MM.1S (cell line): Measurements from ENCODE around the gene ZNF487.
"Not testable (repeated sequence)": the region's sequence is repeated elsewhere in the genome, so short reads cannot be mapped to it uniquely, and the experiment has no call there.

Source experiments
- DNase-seq: peaks from one replicate; pipeline ENCODE4 v3.0.0-alpha.2; 2015
- H2AFZ ChIP-seq: fragments of 300-600 bp; sonication (generic); 2 replicates; pipeline ENCODE4 v1.6.0; 2016; ENCODE audit warnings: antibody characterized with exemption, low read length
- H3F3A ChIP-seq: fragments of 300-600 bp; sonication (generic); 2 replicates; pipeline ENCODE4 v1.6.1; 2016; ENCODE audit warnings: mild to moderate bottlenecking, antibody characterized with exemption, low read length, moderate library complexity, mixed read lengths; ENCODE audit not compliant: insufficient read depth
- H3K27ac ChIP-seq: fragments of 300-600 bp; sonication (generic); 2 replicates; pipeline ENCODE4 v1.5.1; 2016; ENCODE audit warnings: mild to moderate bottlenecking, low read length
- H3K27me3 ChIP-seq: fragments of 300-600 bp; sonication (generic); replicated peaks from 2 replicates; pipeline ENCODE4 v1.6.0; 2016; ENCODE audit warnings: low read length; ENCODE audit not compliant: insufficient read depth
- H3K36me3 ChIP-seq: fragments of 300-600 bp; sonication (generic); replicated peaks from 2 replicates; pipeline ENCODE4 v1.6.1; 2016; ENCODE audit warnings: mild to moderate bottlenecking, low read length, mixed read lengths; ENCODE audit not compliant: insufficient read depth
- H3K4me1 ChIP-seq: fragments of 300-600 bp; sonication (generic); 2 replicates; pipeline ENCODE4 v1.6.1; 2016; ENCODE audit warnings: low read length, mixed read lengths
- H3K4me2 ChIP-seq: fragments of 300-600 bp; sonication (generic); 2 replicates; pipeline ENCODE4 v1.6.0; 2016; ENCODE audit warnings: low read depth, low read length
- H3K4me3 ChIP-seq: fragments of 300-600 bp; sonication (generic); 2 replicates; pipeline ENCODE4 v1.5.1; 2016; ENCODE audit warnings: low read length, mixed read lengths
- H3K79me2 ChIP-seq: fragments of 300-600 bp; sonication (generic); 2 replicates; pipeline ENCODE4 v1.6.1; 2016; ENCODE audit warnings: mixed run types, low read length, mixed read lengths
- H3K9ac ChIP-seq: fragments of 300-600 bp; sonication (generic); 2 replicates; pipeline ENCODE4 v1.6.1; 2016; ENCODE audit warnings: low read length, mixed read lengths
- H3K9me2 ChIP-seq: fragments of 300-600 bp; sonication (generic); replicated peaks from 2 replicates; pipeline ENCODE4 v1.6.1; 2016; ENCODE audit warnings: mild to moderate bottlenecking, low read length, mixed read lengths; ENCODE audit not compliant: insufficient read depth
- H3K9me3 ChIP-seq: fragments of 300-600 bp; sonication (generic); replicated peaks from 2 replicates; pipeline ENCODE4 v1.6.1; 2016; ENCODE audit warnings: mild to moderate bottlenecking, low read length, mixed read lengths; ENCODE audit not compliant: insufficient read depth
- H4K20me1 ChIP-seq: fragments of 300-600 bp; sonication (generic); 2 replicates; pipeline ENCODE4 v1.6.1; 2016; ENCODE audit warnings: mild to moderate bottlenecking, low read length, moderate library complexity, mixed read lengths; ENCODE audit not compliant: insufficient read depth
- CTCF ChIP-seq: fragments of 300-600 bp; sonication (generic); IDR thresholded peaks from 2 replicates; pipeline ENCODE4 v1.5.1; 2016; ENCODE audit warnings: antibody characterized with exemption, low read length, mixed read lengths
- EZH2 ChIP-seq: fragments of 300-600 bp; sonication (generic); optimal IDR thresholded peaks from 2 replicates; pipeline ENCODE3; 2017; ENCODE audit warnings: low read depth, mild to moderate bottlenecking, antibody characterized with exemption, low read length, mixed read lengths
- EZH2phosphoT487 ChIP-seq: fragments of 300-600 bp; sonication (generic); IDR thresholded peaks from 2 replicates; pipeline ENCODE4 v1.6.1; 2018; ENCODE audit warnings: antibody characterized with exemption, low read length

ZNF487 gene

GRCh38 chr10:43392748-43393147 is 44.2 kb upstream of the ZNF487 start:
- no peak overlapping the region for H3K9ac ChIP-seq
- no peak overlapping the region for H2AFZ ChIP-seq
- H3K79me2 ChIP-seq: peaks cover 95% of the 10 kb centered on the region
- no peaks in the 10 kb centered on the region for H3K27me3 ChIP-seq
- H3K27ac ChIP-seq: no peak overlapping the region
- H3K9me3 ChIP-seq: no peaks in the 10 kb centered on the region
- no peak overlapping the region for H3K4me2 ChIP-seq
- H3K4me1 ChIP-seq: peaks cover 22% of the 10 kb centered on the region
- peaks cover 40% of the 10 kb centered on the region for H3K36me3 ChIP-seq
- peaks cover 67% of the 10 kb centered on the region for H4K20me1 ChIP-seq
- no peak for DNase-seq
- H3K9me2 ChIP-seq: no peaks in the 10 kb centered on the region
- peaks cover 74% of the 10 kb centered on the region for H3F3A ChIP-seq
- no peak overlapping the region for H3K4me3 ChIP-seq
- TF ChIP-seq EZH2 (no peak), CTCF (no peak), EZH2phosphoT487 (no peak)

GRCh38 chr10:43393186-43393585 is 43.7 kb upstream of the ZNF487 start:
- Histone ChIP-seq H4K20me1 (peaks cover 63% of the 10 kb centered on the region), H3K79me2 (peaks cover 95% of the 10 kb centered on the region), H3F3A (peaks cover 74% of the 10 kb centered on the region), H3K4me1 (peaks cover 22% of the 10 kb centered on the region), H3K36me3 (peaks cover 38% of the 10 kb centered on the region)
- not testable (repeated sequence) for H3K9ac ChIP-seq, H3K9me2 ChIP-seq, H3K27me3 ChIP-seq, H3K4me2 ChIP-seq, H2AFZ ChIP-seq, H3K4me3 ChIP-seq, DNase-seq, H3K27ac ChIP-seq, H3K9me3 ChIP-seq

GRCh38 chr10:43393606-43394360 is 43.1 kb upstream of the ZNF487 start:
- Histone ChIP-seq H3K4me1 (peaks cover 26% of the 10 kb centered on the region), H2AFZ (no peak overlapping the region), H3K36me3 (peaks cover 32% of the 10 kb centered on the region), H3F3A (peaks cover 74% of the 10 kb centered on the region), H3K4me3 (0 out of 2 replicates have a peak overlapping the region, but pooled peaks have one; percentile 87), H3K79me2 (peaks cover 95% of the 10 kb centered on the region), H3K9ac (no peak overlapping the region; the same call in 1 of the 2 replicates), H3K9me3 (no peaks in the 10 kb centered on the region), H3K4me2 (no peak overlapping the region; the same call in 1 of the 2 replicates), H3K9me2 (no peaks in the 10 kb centered on the region), H4K20me1 (peaks cover 57% of the 10 kb centered on the region), H3K27ac (peak overlapping the region; percentile 7; the same call in 1 of the 2 replicates), H3K27me3 (no peaks in the 10 kb centered on the region)
- TF ChIP-seq EZH2 (no peak), EZH2phosphoT487 (no peak), CTCF (no peak)
- no peak for DNase-seq

- no peaks in the 10 kb centered on the region for H3K27me3 ChIP-seq
- H3K9me2 ChIP-seq: no peaks in the 10 kb centered on the region
- peak overlapping the region; percentile 65 for H3K4me2 ChIP-seq
- peaks cover 74% of the 10 kb centered on the region for H3F3A ChIP-seq
- DNase-seq: no peak
- TF ChIP-seq EZH2: no peak
- H4K20me1 ChIP-seq: peaks cover 52% of the 10 kb centered on the region
- H3K9ac ChIP-seq: peak overlapping the region; percentile 94; the same call in 1 of the 2 replicates
- H3K36me3 ChIP-seq: peaks cover 22% of the 10 kb centered on the region
- H3K4me3 ChIP-seq: peak overlapping the region; percentile 87
- H3K27ac ChIP-seq: no peak overlapping the region; the same call in 1 of the 2 replicates
- H2AFZ ChIP-seq: no peak overlapping the region
- H3K79me2 ChIP-seq: peaks cover 95% of the 10 kb centered on the region
- no peaks in the 10 kb centered on the region for H3K9me3 ChIP-seq
- peaks cover 36% of the 10 kb centered on the region for H3K4me1 ChIP-seq
Observed at GRCh38 chr10:43394868-43395267, 42.0 kb upstream of the ZNF487 start.
